ENCODE data around the gene SLC2A11.

The SLC2A11 gene

DNA sequence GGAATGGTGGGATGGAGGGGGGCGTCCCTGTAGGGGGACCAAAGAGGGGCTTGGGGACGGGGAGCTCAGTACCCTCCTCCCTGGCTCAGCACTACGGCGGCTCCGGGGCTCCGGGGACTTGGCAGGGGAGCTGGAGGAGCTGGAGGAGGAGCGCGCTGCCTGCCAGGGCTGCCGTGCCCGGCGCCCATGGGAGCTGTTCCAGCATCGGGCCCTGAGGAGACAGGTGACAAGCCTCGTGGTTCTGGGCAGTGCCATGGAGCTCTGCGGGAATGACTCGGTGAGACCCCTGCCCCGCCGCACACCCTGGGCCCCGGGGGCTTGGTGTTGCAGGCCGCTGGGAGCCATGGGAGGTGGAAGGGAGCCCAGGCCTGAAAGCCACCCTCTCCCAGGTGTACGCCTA lies 24.7 kb downstream of the SLC2A11 start:
- no peak overlapping the region for H3K9ac ChIP-seq (ENCODE audit: insufficient read length, low read depth)
- no peak for DNase-seq (ENCODE audit: low read depth, low spot score)
- H3K4me3 ChIP-seq (ENCODE audit: insufficient read length, low read depth), result no peak overlapping the region
- no peaks in the 10 kb centered on the region for H3K4me1 ChIP-seq (ENCODE audit: insufficient read depth, insufficient read length)
- H3K27me3 ChIP-seq (ENCODE audit: insufficient read depth, insufficient read length), result no peaks in the 10 kb centered on the region
- no peak for TF ChIP-seq ZNF274 (IDR thresholded peaks at IDR 0.05; ENCODE audit: low read depth, low read length)
- no peak for TF ChIP-seq SUZ12 (IDR thresholded peaks at IDR 0.05; ENCODE audit: extremely low read depth, insufficient read depth, insufficient read length)
- no peak for TF ChIP-seq YY1 (IDR thresholded peaks at IDR 0.05; ENCODE audit: insufficient read depth, insufficient read length)
- H3K36me3 ChIP-seq (ENCODE audit: insufficient read depth, insufficient read length, low read length), result peaks cover 4% of the 10 kb centered on the region
- H3K9me3 ChIP-seq (ENCODE audit: insufficient read depth, low read length), result no peaks in the 10 kb centered on the region

DNA sequence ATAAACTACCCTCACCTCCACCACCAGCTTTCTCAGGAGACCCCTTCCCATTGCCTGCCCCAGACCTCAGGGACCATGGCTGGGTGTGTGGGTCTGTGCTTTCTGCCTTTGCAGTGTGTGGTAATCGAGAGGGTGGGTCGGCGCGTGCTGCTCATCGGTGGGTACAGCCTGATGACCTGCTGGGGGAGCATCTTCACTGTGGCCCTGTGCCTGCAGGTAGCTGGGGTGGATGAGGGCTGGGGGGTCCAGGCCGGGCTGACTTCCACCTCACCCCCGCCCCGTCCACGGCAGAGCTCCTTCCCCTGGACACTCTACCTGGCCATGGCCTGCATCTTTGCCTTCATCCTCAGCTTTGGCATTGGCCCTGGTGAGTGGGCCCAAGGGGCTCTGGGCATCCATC lies 26.0 kb downstream of the SLC2A11 start:
- no peaks in the 10 kb centered on the region for H3K4me1 ChIP-seq (ENCODE audit: insufficient read depth, insufficient read length)
- TF ChIP-seq SUZ12 (IDR thresholded peaks at IDR 0.05; ENCODE audit: extremely low read depth, insufficient read depth, insufficient read length) (no peak), ZNF274 (IDR thresholded peaks at IDR 0.05; ENCODE audit: low read depth, low read length) (no peak), YY1 (IDR thresholded peaks at IDR 0.05; ENCODE audit: insufficient read depth, insufficient read length) (no peak)
- H3K9ac ChIP-seq (ENCODE audit: insufficient read length, low read depth), result no peak overlapping the region
- H3K4me3 ChIP-seq (ENCODE audit: insufficient read length, low read depth), result no peak overlapping the region
- H3K9me3 ChIP-seq (ENCODE audit: insufficient read depth, low read length), result no peaks in the 10 kb centered on the region
- H3K27me3 ChIP-seq (ENCODE audit: insufficient read depth, insufficient read length), result no peaks in the 10 kb centered on the region
- H3K36me3 ChIP-seq (ENCODE audit: insufficient read depth, insufficient read length, low read length), result peaks cover 4% of the 10 kb centered on the region
- no peak for DNase-seq (ENCODE audit: low read depth, low spot score)

DNA sequence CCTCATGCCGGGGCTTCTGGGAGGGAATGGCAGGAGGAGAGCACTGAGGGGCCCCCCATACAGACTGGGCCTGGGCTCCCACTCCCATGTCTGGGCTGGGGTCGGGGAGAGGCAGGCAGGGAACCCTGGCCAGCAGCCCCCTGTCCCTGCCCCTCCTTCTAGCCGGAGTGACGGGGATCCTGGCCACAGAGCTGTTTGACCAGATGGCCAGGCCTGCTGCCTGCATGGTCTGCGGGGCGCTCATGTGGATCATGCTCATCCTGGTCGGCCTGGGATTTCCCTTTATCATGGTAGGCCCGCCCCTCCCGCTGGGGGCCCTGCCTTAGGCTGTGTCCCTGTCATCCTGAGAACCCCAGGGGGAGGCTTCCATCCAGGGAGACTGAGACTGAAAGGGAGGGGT lies 26.5 kb downstream of the SLC2A11 start:
- DNase-seq (ENCODE audit: low read depth, low spot score), result no peak
- H3K4me1 ChIP-seq (ENCODE audit: insufficient read depth, insufficient read length), result peaks cover 4% of the 10 kb centered on the region
- no peak overlapping the region for H3K4me3 ChIP-seq (ENCODE audit: insufficient read length, low read depth)
- H3K9ac ChIP-seq (ENCODE audit: insufficient read length, low read depth), result no peak overlapping the region
- TF ChIP-seq ZNF274 (IDR thresholded peaks at IDR 0.05; ENCODE audit: low read depth, low read length) (no peak), SUZ12 (IDR thresholded peaks at IDR 0.05; ENCODE audit: extremely low read depth, insufficient read depth, insufficient read length) (no peak), YY1 (IDR thresholded peaks at IDR 0.05; ENCODE audit: insufficient read depth, insufficient read length) (no peak)
- H3K9me3 ChIP-seq (ENCODE audit: insufficient read depth, low read length), result no peaks in the 10 kb centered on the region
- no peaks in the 10 kb centered on the region for H3K27me3 ChIP-seq (ENCODE audit: insufficient read depth, insufficient read length)
- peaks cover 4% of the 10 kb centered on the region for H3K36me3 ChIP-seq (ENCODE audit: insufficient read depth, insufficient read length, low read length)

DNA sequence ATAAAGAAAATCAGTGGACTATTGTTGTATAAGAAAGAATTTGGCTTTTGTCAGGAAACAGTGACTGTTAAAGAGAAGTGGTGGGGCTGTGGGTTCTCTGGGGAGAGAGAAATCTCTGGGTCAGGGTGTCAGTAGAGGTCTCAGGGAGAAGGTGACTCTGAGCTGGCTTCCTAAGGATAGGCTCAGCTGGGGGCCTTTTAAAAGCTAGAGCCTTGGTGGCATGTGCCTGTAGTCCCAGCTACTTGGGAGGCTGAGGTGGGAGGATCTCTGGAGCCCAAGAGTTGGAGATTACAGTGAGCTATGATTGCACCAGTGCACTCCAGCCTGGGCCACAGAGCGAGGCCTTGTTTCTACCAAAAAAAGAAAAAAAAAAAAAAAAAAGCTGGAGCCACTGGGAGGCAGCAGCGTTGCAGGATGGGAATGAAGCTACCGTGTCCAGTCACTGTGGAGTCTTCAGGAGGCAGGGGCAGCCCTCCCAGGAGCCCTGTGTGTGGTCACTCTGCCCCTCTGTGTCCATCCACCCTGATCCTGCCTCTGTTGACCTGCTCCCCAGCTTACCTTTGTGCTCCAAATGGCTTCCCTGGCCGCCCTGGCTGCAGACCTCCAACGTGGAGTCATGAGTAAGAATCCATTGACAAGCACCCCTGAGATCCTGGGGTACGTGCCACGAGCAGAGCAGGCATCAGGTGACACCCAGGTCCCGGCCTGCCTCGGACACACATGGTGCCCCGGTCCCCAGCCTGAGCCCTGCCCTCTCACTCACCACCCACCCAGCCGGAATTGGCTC lies 31.1 kb downstream of the SLC2A11 start:
- H3K9ac ChIP-seq (ENCODE audit: insufficient read length, low read depth), result no peak overlapping the region
- no peaks in the 10 kb centered on the region for H3K27me3 ChIP-seq (ENCODE audit: insufficient read depth, insufficient read length)
- no peaks in the 10 kb centered on the region for H3K36me3 ChIP-seq (ENCODE audit: insufficient read depth, insufficient read length, low read length)
- peaks cover 27% of the 10 kb centered on the region for H3K9me3 ChIP-seq (ENCODE audit: insufficient read depth, low read length)
- no peak for DNase-seq (ENCODE audit: low read depth, low spot score)
- no peak overlapping the region for H3K4me3 ChIP-seq (ENCODE audit: insufficient read length, low read depth)
- no peak for TF ChIP-seq YY1 (IDR thresholded peaks at IDR 0.05; ENCODE audit: insufficient read depth, insufficient read length)
- no peak for TF ChIP-seq ZNF274 (IDR thresholded peaks at IDR 0.05; ENCODE audit: low read depth, low read length)
- TF ChIP-seq SUZ12 (IDR thresholded peaks at IDR 0.05; ENCODE audit: extremely low read depth, insufficient read depth, insufficient read length), result no peak
- peaks cover 9% of the 10 kb centered on the region for H3K4me1 ChIP-seq (ENCODE audit: insufficient read depth, insufficient read length)

DNA sequence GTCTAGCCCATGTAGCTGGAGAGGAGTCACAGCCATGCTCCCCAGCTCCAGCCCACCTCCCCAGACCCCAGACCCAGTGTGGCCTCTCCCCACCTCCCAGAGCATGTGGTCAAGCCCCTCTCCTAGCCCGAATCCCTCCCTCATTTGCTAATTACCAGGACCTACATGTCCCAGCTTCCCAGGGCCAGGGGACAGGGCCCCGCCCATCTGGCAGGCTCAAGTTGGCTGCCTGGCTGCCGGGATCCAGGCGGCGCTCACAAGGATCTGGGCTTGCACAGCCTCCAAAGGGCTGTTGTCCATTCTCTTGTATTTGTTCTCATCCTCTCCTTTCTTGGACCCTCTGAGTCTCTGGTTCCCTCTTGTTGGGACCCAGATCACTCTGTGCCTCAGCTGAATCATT lies 31.9 kb downstream of the SLC2A11 start:
- no peak for DNase-seq (ENCODE audit: low read depth, low spot score)

DNA sequence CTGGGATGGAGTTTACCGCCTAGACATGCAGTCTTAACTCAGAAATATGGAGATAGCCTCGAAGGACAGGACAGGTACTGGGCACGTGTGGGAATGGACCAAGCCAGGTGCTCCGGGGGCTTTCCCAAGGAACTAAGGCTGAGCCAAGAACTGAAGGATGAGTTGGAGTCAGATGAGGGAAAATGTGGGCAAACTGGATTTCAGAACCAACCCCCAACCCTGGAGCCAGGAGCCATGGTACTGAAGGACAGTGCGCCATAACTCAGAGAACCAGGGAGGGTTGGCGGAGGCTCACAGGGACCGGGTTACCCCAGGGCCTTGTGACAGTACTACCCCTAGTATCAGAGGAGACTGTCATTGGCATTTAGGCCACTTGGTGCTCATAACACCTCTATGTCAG lies 34.1 kb downstream of the SLC2A11 start:
- no peaks in the 10 kb centered on the region for H3K27me3 ChIP-seq (ENCODE audit: insufficient read depth, insufficient read length)
- H3K9me3 ChIP-seq (ENCODE audit: insufficient read depth, low read length), result peaks cover 27% of the 10 kb centered on the region
- peaks cover 17% of the 10 kb centered on the region for H3K4me1 ChIP-seq (ENCODE audit: insufficient read depth, insufficient read length)
- TF ChIP-seq YY1 (IDR thresholded peaks at IDR 0.05; ENCODE audit: insufficient read depth, insufficient read length) (no peak), SUZ12 (IDR thresholded peaks at IDR 0.05; ENCODE audit: extremely low read depth, insufficient read depth, insufficient read length) (no peak), ZNF274 (IDR thresholded peaks at IDR 0.05; ENCODE audit: low read depth, low read length) (no peak)
- no peak for DNase-seq (ENCODE audit: low read depth, low spot score)
- H3K4me3 ChIP-seq (ENCODE audit: insufficient read length, low read depth), result no peak overlapping the region
- peaks cover 20% of the 10 kb centered on the region for H3K36me3 ChIP-seq (ENCODE audit: insufficient read depth, insufficient read length, low read length)
- no peak overlapping the region for H3K9ac ChIP-seq (ENCODE audit: insufficient read length, low read depth)

More for the DNA sequence above, 31.9 kb downstream of the SLC2A11 start:
- Histone ChIP-seq H3K36me3 (ENCODE audit: insufficient read depth, insufficient read length, low read length) (no peaks in the 10 kb centered on the region), H3K27me3 (ENCODE audit: insufficient read depth, insufficient read length) (no peaks in the 10 kb centered on the region), H3K4me3 (ENCODE audit: insufficient read length, low read depth) (no peak overlapping the region), H3K9ac (ENCODE audit: insufficient read length, low read depth) (no peak overlapping the region), H3K4me1 (ENCODE audit: insufficient read depth, insufficient read length) (peaks cover 9% of the 10 kb centered on the region), H3K9me3 (ENCODE audit: insufficient read depth, low read length) (peaks cover 27% of the 10 kb centered on the region)
- TF ChIP-seq ZNF274 (IDR thresholded peaks at IDR 0.05; ENCODE audit: low read depth, low read length) (no peak), SUZ12 (IDR thresholded peaks at IDR 0.05; ENCODE audit: extremely low read depth, insufficient read depth, insufficient read length) (no peak), YY1 (IDR thresholded peaks at IDR 0.05; ENCODE audit: insufficient read depth, insufficient read length) (no peak)

DNA sequence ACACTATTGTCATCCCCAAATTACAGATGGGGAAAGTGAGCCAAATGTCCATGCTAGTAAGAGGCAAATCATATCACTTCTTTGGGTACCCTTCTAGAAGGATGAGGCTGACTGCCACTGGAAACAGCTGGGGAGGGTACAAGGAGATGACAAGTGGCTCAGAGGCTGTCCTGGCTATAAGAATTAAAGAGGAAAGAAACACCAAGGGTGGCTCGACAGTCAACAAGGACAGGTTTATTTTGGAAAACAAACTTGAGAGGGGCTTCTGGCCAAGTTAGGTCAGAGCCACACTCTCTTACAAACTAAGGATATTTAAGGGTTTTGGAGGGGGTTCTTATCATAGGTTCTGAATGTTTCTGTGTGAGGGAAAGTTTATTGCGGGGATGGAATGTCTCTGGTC lies 34.5 kb downstream of the SLC2A11 start:
- no peak for DNase-seq (ENCODE audit: low read depth, low spot score)
- TF ChIP-seq YY1 (IDR thresholded peaks at IDR 0.05; ENCODE audit: insufficient read depth, insufficient read length) (no peak), SUZ12 (IDR thresholded peaks at IDR 0.05; ENCODE audit: extremely low read depth, insufficient read depth, insufficient read length) (no peak), ZNF274 (IDR thresholded peaks at IDR 0.05; ENCODE audit: low read depth, low read length) (no peak)
- H3K4me1 ChIP-seq (ENCODE audit: insufficient read depth, insufficient read length), result peaks cover 19% of the 10 kb centered on the region
- no peaks in the 10 kb centered on the region for H3K27me3 ChIP-seq (ENCODE audit: insufficient read depth, insufficient read length)
- peaks cover 24% of the 10 kb centered on the region for H3K36me3 ChIP-seq (ENCODE audit: insufficient read depth, insufficient read length, low read length)
- no peak overlapping the region for H3K9ac ChIP-seq (ENCODE audit: insufficient read length, low read depth)
- peaks cover 27% of the 10 kb centered on the region for H3K9me3 ChIP-seq (ENCODE audit: insufficient read depth, low read length)
- no peak overlapping the region for H3K4me3 ChIP-seq (ENCODE audit: insufficient read length, low read depth)
